HEK293T (cell line): ENCODE data around the gene PITRM1.

Source experiments
- ELF4 ChIP-seq: fragments of 450-650 bp; IDR thresholded peaks from 2 replicates; pipeline ENCODE4 v1.6.1; 2017; ENCODE audit warnings: antibody characterized with exemption
- FOXM1 ChIP-seq: fragments of 450-650 bp; IDR thresholded peaks from 2 replicates; pipeline ENCODE4 v1.6.1; 2017; ENCODE audit warnings: mild to moderate bottlenecking, borderline replicate concordance
- NFRKB ChIP-seq: fragments of 450-650 bp; IDR thresholded peaks from 2 replicates; pipeline ENCODE4 v1.6.1; 2016; ENCODE audit warnings: mild to moderate bottlenecking, moderate library complexity
- SUZ12 ChIP-seq: fragments of 450-650 bp; IDR thresholded peaks from 2 replicates; pipeline ENCODE4 v1.6.1; 2016; ENCODE audit warnings: mild to moderate bottlenecking
- ZNF384 ChIP-seq: fragments of 450-650 bp; IDR thresholded peaks from 2 replicates; pipeline ENCODE4 v1.6.1; 2016

DNA sequence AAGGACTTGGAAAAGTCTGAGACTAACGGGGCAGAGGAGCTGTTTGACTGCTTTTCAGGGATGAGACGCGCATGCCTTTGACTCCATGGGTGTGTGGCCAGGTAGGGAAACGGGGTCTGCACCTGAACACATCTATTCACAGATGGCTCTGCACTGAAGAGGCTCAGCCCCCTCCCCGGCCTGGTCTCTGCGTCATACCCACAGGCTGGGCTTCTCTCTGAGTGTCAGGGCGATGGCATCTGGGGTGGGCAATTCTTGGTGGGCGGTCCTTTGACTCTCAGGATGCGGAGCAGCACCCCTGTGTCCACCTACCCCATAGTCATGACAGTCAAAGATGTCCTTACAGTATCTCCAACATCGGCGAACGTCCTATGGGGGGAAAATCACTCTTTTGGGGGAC is 82.2 kb downstream of the PITRM1 start:
- TF ChIP-seq ELF4 (no peak), NFRKB (no peak), FOXM1 (no peak), SUZ12 (no peak), ZNF384 (no peak)
